GM15510 (cell line): ENCODE results near the gene NDOR1.
A peak's percentile ranks its signal among the peaks of the same experiment; 100 is the strongest.

Experiments used
- POLR2A ChIP-seq: IDR thresholded peaks from 3 replicates; pipeline ENCODE4 v1.6.1; 2011; ENCODE audit warnings: borderline replicate concordance; ENCODE audit not compliant: insufficient read length; ENCODE audit errors: extremely low read depth

NDOR1 gene

DNA sequence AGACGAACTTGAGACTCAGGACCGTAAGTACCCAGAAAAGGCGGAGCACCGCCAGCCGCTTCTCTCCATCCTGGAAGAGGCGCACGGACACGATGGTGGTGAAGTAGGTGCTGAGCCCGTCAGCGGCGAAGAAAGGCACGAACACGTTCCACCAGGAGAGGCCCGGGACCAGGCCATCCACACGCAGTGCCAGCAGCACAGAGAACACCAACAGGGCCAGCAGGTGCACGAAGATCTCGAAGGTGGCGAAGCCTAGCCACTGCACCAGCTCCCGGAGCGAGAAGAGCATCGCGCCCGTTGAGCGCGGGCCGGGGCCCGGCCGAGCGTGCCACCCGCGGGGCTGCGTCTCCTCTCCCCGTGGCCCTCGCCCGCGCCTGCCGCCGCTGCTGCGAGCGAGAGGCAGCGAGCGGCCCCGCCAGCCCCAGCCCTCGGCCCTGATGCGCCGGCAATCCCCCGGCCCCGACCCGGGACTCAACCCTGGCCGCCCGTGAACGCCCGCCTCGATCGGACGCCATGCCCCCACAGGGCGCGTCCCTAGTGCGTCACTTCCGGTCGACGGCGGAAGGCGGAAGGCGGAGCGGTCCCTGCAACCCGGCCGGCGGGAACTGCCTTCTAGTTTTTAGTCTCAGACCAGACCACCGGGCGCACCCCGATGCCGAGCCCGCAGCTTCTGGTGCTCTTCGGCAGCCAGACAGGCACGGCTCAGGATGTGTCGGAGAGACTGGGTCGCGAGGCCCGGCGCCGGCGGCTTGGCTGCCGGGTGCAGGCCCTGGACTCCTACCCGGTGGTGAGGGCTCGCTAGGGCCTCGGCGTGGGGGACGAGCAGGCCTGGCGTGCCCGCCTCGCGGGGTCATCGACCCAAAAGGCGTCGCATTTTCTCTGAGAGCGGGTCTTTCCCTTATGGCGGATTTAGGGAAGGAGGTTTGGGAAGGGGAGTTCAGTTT, at the start of gene NDOR1, which contains the start of gene TMEM203:
TSS of gene NDOR1 (plus strand) at position 575 of the 944 bp plus-strand sequence. CDS start at position 653, 78 bp downstream.
TSS of gene TMEM203 (minus strand) at position 523 of the 944 bp plus-strand sequence. CDS start at position 289, 234 bp downstream.
- peak; percentile 88 for TF ChIP-seq POLR2A

DNA sequence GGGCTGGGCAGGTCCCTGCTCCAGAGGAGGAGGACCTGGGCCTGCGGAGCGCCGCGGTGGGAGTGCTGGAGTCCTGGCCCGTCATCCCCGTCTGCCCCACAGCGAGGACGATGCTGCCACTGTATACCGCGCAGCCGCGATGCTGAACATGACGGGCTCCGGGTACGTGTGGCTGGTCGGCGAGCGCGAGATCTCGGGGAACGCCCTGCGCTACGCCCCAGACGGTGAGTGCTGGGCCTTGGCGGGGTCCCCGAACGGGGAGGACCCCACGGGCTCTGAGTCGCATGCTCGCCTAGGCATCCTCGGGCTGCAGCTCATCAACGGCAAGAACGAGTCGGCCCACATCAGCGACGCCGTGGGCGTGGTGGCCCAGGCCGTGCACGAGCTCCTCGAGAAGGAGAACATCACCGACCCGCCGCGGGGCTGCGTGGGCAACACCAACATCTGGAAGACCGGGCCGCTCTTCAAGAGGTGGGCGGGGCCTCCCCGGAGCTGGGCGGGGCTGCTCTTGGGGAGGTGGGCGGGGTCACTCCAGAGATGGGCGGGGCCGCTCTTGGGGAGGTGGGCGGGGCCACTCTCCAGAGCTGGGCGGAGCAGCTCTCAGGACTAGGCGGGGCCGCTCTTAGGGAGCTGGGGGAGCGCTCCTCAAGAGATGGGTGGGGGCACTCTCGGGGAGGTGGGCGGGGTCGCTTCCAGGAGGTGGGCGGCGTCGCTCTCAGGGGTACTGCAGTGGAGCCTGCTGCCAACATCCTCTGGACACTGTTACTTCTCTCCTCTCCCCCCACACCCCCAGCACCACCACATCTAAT, 48.7 kb upstream of the NDOR1 start:
- TF ChIP-seq POLR2A = no peak

DNA sequence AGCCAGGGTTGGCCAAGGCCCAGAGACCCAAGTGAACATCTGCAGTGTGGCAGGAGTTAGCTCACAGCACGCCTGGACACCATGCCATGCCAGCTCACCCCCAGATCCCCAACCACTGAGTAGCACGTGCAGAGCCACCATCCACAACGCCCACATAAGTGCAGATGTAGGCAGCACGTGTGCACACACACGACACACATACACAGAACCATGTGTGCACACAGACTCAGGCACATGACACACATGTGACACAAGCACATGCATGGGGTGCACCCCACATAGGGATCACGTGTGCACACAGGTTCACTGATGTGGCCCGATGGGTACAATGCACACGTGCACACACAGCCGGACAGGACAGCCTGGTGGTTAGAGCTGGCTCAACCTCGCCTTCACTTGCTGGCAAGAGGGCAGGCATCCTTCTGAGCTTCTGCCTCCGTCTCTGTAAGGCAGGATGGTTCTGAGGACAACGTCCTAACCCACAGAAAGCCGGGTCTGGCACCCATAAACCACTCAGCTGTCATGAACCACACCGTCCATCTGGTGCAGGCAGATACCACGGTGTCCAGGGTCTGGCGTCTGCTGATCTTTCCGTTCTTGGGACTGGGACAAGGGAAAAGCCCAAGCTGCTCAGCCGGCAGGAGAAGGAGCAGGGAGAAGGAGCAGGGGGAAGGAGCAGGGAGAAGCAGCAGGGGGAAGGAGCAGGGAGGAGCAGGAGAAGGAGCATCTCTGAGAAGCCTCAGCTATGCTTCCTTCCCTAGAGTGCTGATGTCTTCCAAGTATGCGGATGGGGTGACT, 47.7 kb upstream of the NDOR1 start:
- TF ChIP-seq POLR2A = no peak

DNA sequence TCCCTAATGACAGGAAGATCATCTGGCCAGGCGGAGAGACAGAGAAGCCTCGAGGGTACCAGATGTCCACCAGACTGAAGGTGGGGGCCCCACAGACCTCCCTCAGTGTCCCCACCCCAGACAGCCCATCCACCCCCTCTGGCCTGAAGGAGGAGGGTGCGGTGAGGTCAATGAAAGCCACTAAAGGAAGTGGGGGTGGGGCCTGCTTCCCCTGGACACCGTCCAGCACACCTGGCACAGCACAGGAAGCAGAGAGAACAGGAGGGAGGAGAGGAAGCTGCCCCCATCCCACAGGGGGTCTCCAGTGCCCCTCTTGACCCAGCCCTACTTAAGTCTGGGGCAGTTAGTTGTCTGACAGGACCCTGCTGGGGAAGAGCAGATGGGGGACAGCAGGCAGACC, 46.9 kb upstream of the NDOR1 start:
- no peak for TF ChIP-seq POLR2A

DNA sequence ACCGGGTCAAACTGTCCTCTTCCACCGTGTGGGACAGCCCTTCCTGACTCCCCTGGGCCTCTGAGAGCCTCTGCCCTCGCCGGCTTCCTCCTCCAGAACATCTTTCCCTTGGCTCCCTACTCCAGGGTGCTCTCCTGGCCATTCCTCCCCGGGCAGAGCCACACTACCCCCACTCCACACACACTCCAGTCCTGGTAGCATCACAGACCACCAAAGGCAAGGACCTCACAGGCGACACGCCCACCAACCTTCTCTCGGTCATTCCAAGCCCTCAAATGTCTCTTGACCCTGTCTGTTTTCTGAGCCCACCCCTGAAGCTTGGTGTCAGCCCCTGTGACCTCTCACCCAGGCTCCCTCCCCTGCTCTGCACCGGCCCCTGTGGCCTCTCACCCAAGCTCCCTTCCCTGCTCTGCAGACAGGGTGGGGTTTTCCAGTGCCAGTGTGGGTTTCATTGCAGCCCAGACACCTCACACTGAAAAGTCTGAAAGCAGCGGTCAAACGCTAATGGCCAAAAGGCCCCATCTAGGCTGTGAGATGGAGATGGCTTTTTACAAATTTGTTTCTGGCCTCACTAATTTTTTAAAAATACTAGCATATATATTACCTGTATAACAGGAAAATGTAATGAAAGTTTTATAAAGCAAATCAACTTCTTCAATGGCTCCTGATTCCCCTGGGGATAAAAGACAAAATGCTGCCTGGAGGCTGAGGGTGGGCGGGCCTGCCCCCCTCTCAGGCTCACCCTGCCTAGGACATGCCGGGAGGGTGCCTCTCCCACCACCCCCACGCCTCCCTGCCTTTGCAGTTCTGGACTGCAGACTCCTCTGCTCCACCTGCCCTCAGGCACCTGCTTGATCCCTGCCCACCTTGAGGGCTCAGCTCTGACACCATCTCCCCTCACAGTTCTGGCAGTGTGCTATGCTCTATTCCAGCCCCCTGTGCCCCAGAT, 46.1 kb upstream of the NDOR1 start:
- no peak for TF ChIP-seq POLR2A

DNA sequence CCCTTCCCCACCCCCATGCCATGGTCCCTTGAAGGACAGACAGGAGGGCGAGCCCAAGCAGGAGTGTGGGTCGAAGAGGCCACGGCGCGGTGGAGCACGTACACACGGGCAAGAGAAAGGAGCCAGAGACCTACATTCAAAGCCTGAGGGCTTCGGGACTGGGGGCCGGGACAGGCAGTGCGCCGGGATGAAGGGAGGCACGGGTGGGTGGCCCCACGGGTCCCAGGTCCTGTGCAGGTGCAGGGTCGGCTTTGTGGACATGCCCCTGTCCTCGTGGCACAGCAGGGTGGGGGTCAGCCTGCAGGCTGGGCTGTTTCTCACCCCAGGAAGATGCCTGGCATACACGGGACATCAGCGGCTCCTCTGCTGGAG, 45.5 kb upstream of the NDOR1 start:
- TF ChIP-seq POLR2A = no peak

DNA sequence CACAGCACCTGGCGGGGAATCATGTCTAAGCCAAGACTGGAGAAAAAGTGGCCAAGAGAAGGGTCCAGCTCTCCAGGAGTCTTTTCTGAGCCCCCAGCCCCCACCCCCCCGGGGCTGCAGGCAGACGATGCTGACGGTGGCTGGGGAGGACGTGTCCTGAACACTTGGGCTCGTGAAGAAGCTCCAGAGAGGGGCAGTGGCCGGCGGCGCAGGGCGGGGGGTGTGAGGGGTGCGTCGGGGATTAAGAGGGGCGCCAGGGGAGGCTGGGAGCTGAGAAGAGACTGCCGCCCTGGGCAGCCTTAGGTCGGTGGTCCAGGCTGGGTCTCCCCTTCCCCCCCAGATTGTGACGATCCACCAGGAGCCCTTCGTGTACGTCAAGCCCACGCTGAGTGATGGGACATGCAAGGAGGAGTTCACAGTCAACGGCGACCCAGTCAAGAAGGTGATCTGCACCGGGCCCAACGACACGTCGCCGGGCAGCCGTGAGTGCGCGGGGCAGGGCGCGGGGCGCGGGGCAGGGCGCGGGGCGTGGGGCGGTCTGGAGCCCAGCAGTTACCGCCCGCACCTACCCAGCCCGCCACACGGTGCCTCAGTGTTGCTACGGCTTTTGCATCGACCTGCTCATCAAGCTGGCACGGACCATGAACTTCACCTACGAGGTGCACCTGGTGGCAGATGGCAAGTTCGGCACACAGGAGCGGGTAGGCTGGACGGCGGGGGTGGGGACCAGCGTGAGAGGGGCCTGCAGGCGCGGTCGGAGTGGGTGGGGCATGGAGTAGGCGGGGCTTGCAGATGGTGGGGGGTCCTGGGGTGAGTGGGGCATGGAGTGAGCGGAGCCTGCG, 44.6 kb upstream of the NDOR1 start:
- no peak for TF ChIP-seq POLR2A

DNA sequence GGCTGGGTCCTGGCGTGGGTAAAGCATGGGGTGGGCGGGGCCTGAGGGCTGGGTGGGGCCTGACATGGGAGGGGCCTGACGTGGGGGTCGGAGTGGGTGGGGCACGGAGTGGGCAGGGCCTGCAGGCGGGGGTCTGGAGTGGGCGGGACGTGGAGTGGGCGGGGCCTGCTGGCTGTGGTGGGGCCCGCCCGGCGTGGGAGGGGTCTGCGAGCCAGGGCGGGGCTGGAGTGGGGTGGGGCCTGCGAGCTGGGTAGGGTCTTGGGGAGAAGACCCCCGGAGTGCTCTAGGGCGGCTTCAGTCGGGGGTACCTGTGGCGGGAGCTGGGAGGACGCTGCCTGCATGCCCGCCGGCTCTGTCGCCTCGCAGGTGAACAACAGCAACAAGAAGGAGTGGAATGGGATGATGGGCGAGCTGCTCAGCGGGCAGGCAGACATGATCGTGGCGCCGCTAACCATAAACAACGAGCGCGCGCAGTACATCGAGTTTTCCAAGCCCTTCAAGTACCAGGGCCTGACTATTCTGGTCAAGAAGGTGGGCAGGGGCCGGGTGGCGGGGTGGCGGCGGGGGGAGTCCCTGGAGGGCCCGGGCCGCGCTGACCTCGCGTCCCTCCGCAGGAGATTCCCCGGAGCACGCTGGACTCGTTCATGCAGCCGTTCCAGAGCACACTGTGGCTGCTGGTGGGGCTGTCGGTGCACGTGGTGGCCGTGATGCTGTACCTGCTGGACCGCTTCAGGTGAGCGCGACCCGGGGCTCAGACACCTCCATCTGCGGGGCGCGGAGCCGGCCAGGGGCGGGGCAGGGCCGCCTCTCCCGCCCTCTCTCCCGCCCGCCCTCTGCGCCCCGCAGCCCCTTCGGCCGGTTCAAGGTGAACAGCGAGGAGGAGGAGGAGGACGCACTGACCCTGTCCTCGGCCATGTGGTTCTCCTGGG, 43.7 kb upstream of the NDOR1 start:
- TF ChIP-seq POLR2A = no peak

DNA sequence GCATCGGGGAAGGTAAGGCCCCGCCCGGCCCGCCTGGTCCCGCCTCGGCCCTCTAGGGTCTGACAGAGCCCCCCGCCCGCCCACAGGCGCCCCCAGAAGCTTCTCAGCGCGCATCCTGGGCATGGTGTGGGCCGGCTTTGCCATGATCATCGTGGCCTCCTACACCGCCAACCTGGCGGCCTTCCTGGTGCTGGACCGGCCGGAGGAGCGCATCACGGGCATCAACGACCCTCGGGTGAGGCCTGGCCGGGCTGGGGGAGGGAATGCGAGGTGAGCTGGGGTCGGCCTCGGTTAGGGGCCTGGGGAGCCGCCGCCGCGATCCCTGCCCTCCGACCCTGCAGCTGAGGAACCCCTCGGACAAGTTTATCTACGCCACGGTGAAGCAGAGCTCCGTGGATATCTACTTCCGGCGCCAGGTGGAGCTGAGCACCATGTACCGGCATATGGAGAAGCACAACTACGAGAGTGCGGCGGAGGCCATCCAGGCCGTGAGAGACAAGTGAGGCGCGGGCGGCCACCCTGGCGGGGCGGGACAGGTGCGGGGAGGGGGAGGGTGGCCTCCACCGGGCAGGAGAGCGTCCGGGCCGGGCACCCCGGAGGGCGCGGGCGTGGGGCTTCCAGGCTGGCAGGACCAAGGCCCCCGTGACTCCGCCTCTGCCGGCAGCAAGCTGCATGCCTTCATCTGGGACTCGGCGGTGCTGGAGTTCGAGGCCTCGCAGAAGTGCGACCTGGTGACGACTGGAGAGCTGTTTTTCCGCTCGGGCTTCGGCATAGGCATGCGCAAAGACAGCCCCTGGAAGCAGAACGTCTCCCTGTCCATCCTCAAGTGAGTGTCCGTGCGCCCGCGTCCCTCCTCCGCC, 42.8 kb upstream of the NDOR1 start:
- no peak for TF ChIP-seq POLR2A

DNA sequence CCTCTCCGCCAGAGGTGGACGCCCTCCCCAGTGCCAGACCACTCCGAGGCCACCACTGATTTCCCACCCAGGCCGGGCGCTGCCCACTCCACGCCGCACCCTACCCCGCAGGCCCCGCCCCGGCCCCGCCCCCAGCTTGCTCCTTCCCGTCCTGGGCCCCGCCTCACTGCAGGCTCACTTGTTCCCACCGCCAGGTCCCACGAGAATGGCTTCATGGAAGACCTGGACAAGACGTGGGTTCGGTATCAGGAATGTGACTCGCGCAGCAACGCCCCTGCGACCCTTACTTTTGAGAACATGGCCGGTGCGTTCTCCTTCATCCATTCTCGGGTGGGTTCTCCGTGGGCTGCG, 42.2 kb upstream of the NDOR1 start:
- TF ChIP-seq POLR2A = no peak

DNA sequence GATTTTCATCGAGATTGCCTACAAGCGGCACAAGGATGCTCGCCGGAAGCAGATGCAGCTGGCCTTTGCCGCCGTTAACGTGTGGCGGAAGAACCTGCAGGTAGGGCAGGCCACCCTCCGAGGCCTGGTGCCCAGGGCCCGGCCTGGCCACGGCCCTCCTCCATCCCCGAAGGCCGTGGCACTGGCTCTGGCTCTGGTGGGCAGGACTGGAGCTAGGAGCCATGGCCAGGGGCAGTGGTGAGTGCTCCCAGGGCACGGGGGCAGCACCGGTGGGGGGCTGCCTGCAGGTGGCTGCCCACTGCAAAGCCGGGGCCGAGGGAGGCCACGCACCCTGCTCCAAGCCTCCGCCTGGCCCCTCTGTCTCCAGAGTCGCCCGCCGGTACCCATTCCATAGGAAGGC, 41.7 kb upstream of the NDOR1 start:
- no peak for TF ChIP-seq POLR2A
